ENCODE results near the gene REXO4. TPM values are rescaled to one million over a fixed set of nuclear protein-coding genes. Genes with fewer than 3 reads are reported as not detected.

REXO4 gene
- polyA plus RNA-seq, 1 of the 3 experiments (the other 2 are of a cell fraction) = 37.3 TPM

DNA sequence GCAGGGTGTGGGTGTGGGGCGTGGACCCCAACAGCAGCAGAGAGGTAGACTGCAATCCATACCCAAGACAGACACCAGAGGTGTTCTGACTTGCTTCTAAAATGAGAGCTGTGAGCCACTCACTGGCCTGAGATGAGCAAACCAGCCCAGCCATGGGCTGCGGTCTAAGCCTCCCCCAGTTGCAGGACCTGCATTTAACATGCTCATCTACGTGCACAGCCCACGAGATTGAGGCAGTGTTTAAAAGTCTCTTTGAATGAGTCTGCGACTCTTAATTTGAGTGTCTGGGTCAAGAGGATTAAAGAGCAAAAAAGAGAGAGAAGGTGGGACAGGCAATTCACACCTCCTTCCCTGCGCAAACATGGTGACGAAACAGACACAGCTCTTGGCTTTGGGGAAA, 47.9 kb downstream of the REXO4 start (continued):
- TF ChIP-seq, protein P1, sequence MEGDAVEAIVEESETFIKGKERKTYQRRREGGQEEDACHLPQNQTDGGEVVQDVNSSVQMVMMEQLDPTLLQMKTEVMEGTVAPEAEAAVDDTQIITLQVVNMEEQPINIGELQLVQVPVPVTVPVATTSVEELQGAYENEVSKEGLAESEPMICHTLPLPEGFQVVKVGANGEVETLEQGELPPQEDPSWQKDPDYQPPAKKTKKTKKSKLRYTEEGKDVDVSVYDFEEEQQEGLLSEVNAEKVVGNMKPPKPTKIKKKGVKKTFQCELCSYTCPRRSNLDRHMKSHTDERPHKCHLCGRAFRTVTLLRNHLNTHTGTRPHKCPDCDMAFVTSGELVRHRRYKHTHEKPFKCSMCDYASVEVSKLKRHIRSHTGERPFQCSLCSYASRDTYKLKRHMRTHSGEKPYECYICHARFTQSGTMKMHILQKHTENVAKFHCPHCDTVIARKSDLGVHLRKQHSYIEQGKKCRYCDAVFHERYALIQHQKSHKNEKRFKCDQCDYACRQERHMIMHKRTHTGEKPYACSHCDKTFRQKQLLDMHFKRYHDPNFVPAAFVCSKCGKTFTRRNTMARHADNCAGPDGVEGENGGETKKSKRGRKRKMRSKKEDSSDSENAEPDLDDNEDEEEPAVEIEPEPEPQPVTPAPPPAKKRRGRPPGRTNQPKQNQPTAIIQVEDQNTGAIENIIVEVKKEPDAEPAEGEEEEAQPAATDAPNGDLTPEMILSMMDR (IDR thresholded peaks at IDR 0.05) = no peak
- TF ChIP-seq MXI1 (IDR thresholded peaks at IDR 0.05; ENCODE audit: low read depth, low read length) = no peak
- no peak for TF ChIP-seq SMC3 (IDR thresholded peaks at IDR 0.05; ENCODE audit: low read depth, low read length)
- no peak for TF ChIP-seq JUND (IDR thresholded peaks at IDR 0.05)
- TF ChIP-seq GABPA (IDR thresholded peaks at IDR 0.05; ENCODE audit: low read depth) = no peak
- TF ChIP-seq CHD2 (IDR thresholded peaks at IDR 0.05; ENCODE audit: low read length, partially characterized antibody) = no peak
- no peak for TF ChIP-seq NFIC (IDR thresholded peaks at IDR 0.05; ENCODE audit: borderline replicate concordance)
- no peak for TF ChIP-seq GATA2 (CRISPR knock-in tag; IDR thresholded peaks at IDR 0.05)
- TF ChIP-seq EZH2phosphoT487 (IDR thresholded peaks at IDR 0.05; ENCODE audit: borderline replicate concordance, low read depth) = no peak

DNA sequence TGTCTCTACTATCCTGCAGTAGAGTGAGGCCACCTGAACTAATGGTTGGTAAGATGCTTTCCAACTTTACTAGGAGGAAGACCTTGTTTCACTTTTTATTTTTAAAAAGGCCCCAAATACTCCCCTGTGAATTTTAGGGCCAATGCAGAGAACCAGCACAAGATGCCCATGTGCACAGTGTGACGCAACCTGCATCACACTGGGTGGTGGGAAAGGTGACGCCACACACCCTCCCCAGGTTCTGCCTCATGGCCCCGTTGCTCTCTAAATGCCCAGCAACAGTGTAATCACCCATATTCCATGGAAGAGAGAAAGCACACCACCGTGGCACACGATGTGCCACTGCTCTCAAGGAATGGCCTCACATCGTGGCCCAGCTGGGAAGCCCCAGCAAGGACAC, 48.4 kb downstream of the REXO4 start:
- Histone ChIP-seq H3K27me3 (ENCODE audit: insufficient read depth) (no peaks in the 10 kb centered on the region), H3K9me3 (no peaks in the 10 kb centered on the region), H4K20me1 (ENCODE audit: insufficient read depth) (peaks cover 95% of the 10 kb centered on the region), H3K36me3 (replicated peaks in 1 of 2; ENCODE audit: control insufficient read depth in 1 of 2, insufficient read depth in 2 of 2, low read length in 1 of 2) (peaks cover 43 to 70% of the 10 kb centered on the region in 2 experiments), H2AFZ (ENCODE audit: low read depth) (no peak overlapping the region), H3K4me2 (no peak overlapping the region), H3K4me3 (ENCODE audit: low read depth in 2 of 2, low read length in 1 of 2) (no peak overlapping the region), H3K27ac (ENCODE audit: low read depth in 2 of 2, low read length in 1 of 2) (no peak overlapping the region; a peak in 1 of 4 replicates), H3K9me2 (no peaks in the 10 kb centered on the region), H3K4me1 (ENCODE audit: control insufficient read depth in 1 of 2, insufficient read depth in 2 of 2, low read depth in 1 of 2, low read length in 1 of 2) (peaks cover 5 to 39% of the 10 kb centered on the region in 2 experiments; a peak in 3 of 4 replicates), H3K79me2 (ENCODE audit: insufficient read depth) (peaks cover 99% of the 10 kb centered on the region), H3F3A (replicated peaks; ENCODE audit: insufficient read depth) (no peaks in the 10 kb centered on the region), H3K9ac (no peak overlapping the region)
- CTCF ChIA-PET = no interaction called here
- no peak for TF ChIP-seq CHD2 (IDR thresholded peaks at IDR 0.05; ENCODE audit: low read length, partially characterized antibody)
- TF ChIP-seq USF1 (IDR thresholded peaks at IDR 0.05; ENCODE audit: borderline replicate concordance, low read depth) = no peak
- TF ChIP-seq, protein P2, sequence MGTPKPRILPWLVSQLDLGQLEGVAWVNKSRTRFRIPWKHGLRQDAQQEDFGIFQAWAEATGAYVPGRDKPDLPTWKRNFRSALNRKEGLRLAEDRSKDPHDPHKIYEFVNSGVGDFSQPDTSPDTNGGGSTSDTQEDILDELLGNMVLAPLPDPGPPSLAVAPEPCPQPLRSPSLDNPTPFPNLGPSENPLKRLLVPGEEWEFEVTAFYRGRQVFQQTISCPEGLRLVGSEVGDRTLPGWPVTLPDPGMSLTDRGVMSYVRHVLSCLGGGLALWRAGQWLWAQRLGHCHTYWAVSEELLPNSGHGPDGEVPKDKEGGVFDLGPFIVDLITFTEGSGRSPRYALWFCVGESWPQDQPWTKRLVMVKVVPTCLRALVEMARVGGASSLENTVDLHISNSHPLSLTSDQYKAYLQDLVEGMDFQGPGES (IDR thresholded peaks at IDR 0.05; ENCODE audit: low read depth, low read length) = no peak
- no peak for TF ChIP-seq SIN3A (IDR thresholded peaks at IDR 0.05; ENCODE audit: borderline replicate concordance, low read depth, low read length)
- no peak for TF ChIP-seq TCF12 (IDR thresholded peaks at IDR 0.05)
- WGBS (ENCODE audit: low lambda C conversion rate) = 93% methylated on average over 6 of the region's 6 CpGs
- no peak for DNase-seq
- POLR2A ChIA-PET = no interaction called here
